ENCODE results near the gene GARIN3. TPM values are rescaled to one million over a fixed set of nuclear protein-coding genes. Genes with fewer than 3 reads are reported as not detected.

Gene GARIN3
- polyA plus RNA-seq, 1 of the 3 experiments (the other 2 are of a cell fraction), result not detected

GRCh38 chr5:157214415-157214814, 48.4 kb upstream of the GARIN3 start:
- TF ChIP-seq IRF3 (IDR thresholded peaks at IDR 0.05; ENCODE audit: low read depth, low read length) (no peak), ZBTB33 (IDR thresholded peaks at IDR 0.05; ENCODE audit: borderline replicate concordance, low read depth) (no peak)
- Histone ChIP-seq H3K9ac (no peak overlapping the region), H4K20me1 (ENCODE audit: insufficient read depth) (no peaks in the 10 kb centered on the region), H3K36me3 (replicated peaks in 1 of 2; ENCODE audit: control insufficient read depth in 1 of 2, insufficient read depth in 2 of 2, low read length in 1 of 2) (no peaks in the 10 kb centered on the region), H3K4me1 (ENCODE audit: control insufficient read depth in 1 of 2, insufficient read depth in 2 of 2, low read depth in 1 of 2, low read length in 1 of 2) (no peaks in the 10 kb centered on the region), H3K4me2 (no peak overlapping the region), H3K9me3 (no peaks in the 10 kb centered on the region), H3K27me3 (ENCODE audit: insufficient read depth) (no peaks in the 10 kb centered on the region), H3K27ac (ENCODE audit: low read depth in 2 of 2, low read length in 1 of 2) (no peak overlapping the region), H3K79me2 (ENCODE audit: insufficient read depth) (no peaks in the 10 kb centered on the region), H3K9me2 (no peaks in the 10 kb centered on the region), H3F3A (replicated peaks; ENCODE audit: insufficient read depth) (no peaks in the 10 kb centered on the region), H2AFZ (ENCODE audit: low read depth) (no peak overlapping the region), H3K4me3 (ENCODE audit: low read depth in 2 of 2, low read length in 1 of 2) (no peak overlapping the region)
- ChIA-PET CTCF (interaction anchor here (0.7 kb wide), 1 partner anchor 263 kb away, joined by 4 read pairs; no protein-coding TSS in a partner anchor), POLR2A (no interaction called here)
- no peak for DNase-seq

GRCh38 chr5:157213527-157214243, 47.6 kb upstream of the GARIN3 start:
- H3K9me3 ChIP-seq, result no peaks in the 10 kb centered on the region
- H3K4me2 ChIP-seq, result no peak overlapping the region
- 42% methylated on average over 7 of the region's 7 CpGs for WGBS (ENCODE audit: low lambda C conversion rate)

GRCh38 chr5:157212307-157212706, 46.2 kb upstream of the GARIN3 start:
- no peaks in the 10 kb centered on the region for H3K36me3 ChIP-seq (replicated peaks in 1 of 2; ENCODE audit: control insufficient read depth in 1 of 2, insufficient read depth in 2 of 2, low read length in 1 of 2)
- ChIA-PET POLR2A (no interaction called here), CTCF (no interaction called here)
- H4K20me1 ChIP-seq (ENCODE audit: insufficient read depth), result no peaks in the 10 kb centered on the region
- H3K9me3 ChIP-seq, result no peaks in the 10 kb centered on the region
- no peaks in the 10 kb centered on the region for H3K4me1 ChIP-seq (ENCODE audit: control insufficient read depth in 1 of 2, insufficient read depth in 2 of 2, low read depth in 1 of 2, low read length in 1 of 2)
- H3F3A ChIP-seq (replicated peaks; ENCODE audit: insufficient read depth), result no peaks in the 10 kb centered on the region
- no peak overlapping the region for H3K27ac ChIP-seq (ENCODE audit: low read depth in 2 of 2, low read length in 1 of 2)
- H3K27me3 ChIP-seq (ENCODE audit: insufficient read depth), result no peaks in the 10 kb centered on the region
- H3K9ac ChIP-seq, result no peak overlapping the region
- 47% methylated on average over 5 of the region's 5 CpGs for WGBS (ENCODE audit: low lambda C conversion rate)
- H3K4me2 ChIP-seq, result no peak overlapping the region
- no peaks in the 10 kb centered on the region for H3K79me2 ChIP-seq (ENCODE audit: insufficient read depth)
- H3K4me3 ChIP-seq (ENCODE audit: low read depth in 2 of 2, low read length in 1 of 2), result no peak overlapping the region
- H2AFZ ChIP-seq (ENCODE audit: low read depth), result no peak overlapping the region
- DNase-seq, result no peak
- H3K9me2 ChIP-seq, result no peaks in the 10 kb centered on the region
- TF ChIP-seq USF2 (IDR thresholded peaks at IDR 0.05; ENCODE audit: borderline replicate concordance, low read depth, low read length) (no peak), FOXM1 (IDR thresholded peaks at IDR 0.05; ENCODE audit: low read depth) (no peak), SMC3 (IDR thresholded peaks at IDR 0.05; ENCODE audit: low read depth, low read length) (no peak), RAD21 (IDR thresholded peaks at IDR 0.05; ENCODE audit: low read length) (no peak), MXI1 (IDR thresholded peaks at IDR 0.05; ENCODE audit: low read depth, low read length) (no peak), EZH2phosphoT487 (IDR thresholded peaks at IDR 0.05; ENCODE audit: borderline replicate concordance, low read depth) (no peak), FOXJ3 (CRISPR knock-in tag; IDR thresholded peaks at IDR 0.05) (no peak), FOSL2 (IDR thresholded peaks at IDR 0.05; ENCODE audit: borderline replicate concordance, low read depth) (no peak), CTCF (IDR thresholded peaks at IDR 0.05) (no peak)

More at GRCh38 chr5:157213527-157214243, 47.6 kb upstream of the GARIN3 start:
- H3K4me3 ChIP-seq (ENCODE audit: low read depth in 2 of 2, low read length in 1 of 2), result no peak overlapping the region
- TF ChIP-seq USF1 (IDR thresholded peaks at IDR 0.05; ENCODE audit: borderline replicate concordance, low read depth) (no peak), MEF2A (IDR thresholded peaks at IDR 0.05; ENCODE audit: borderline replicate concordance, low read depth) (no peak), TAF1 (IDR thresholded peaks at IDR 0.05; ENCODE audit: borderline replicate concordance, low read depth, low read length) (no peak)
- no peaks in the 10 kb centered on the region for H3K27me3 ChIP-seq (ENCODE audit: insufficient read depth)
- ChIA-PET CTCF (no interaction called here), POLR2A (no interaction called here)
- no peak overlapping the region for H3K9ac ChIP-seq
- H3F3A ChIP-seq (replicated peaks; ENCODE audit: insufficient read depth), result no peaks in the 10 kb centered on the region
- no peaks in the 10 kb centered on the region for H4K20me1 ChIP-seq (ENCODE audit: insufficient read depth)
- H3K27ac ChIP-seq (ENCODE audit: low read depth in 2 of 2, low read length in 1 of 2), result no peak overlapping the region
- H3K36me3 ChIP-seq (replicated peaks in 1 of 2; ENCODE audit: control insufficient read depth in 1 of 2, insufficient read depth in 2 of 2, low read length in 1 of 2), result no peaks in the 10 kb centered on the region
- no peak for DNase-seq
- H3K4me1 ChIP-seq (ENCODE audit: control insufficient read depth in 1 of 2, insufficient read depth in 2 of 2, low read depth in 1 of 2, low read length in 1 of 2), result no peaks in the 10 kb centered on the region
- no peak overlapping the region for H2AFZ ChIP-seq (ENCODE audit: low read depth)
- no peaks in the 10 kb centered on the region for H3K9me2 ChIP-seq
- H3K79me2 ChIP-seq (ENCODE audit: insufficient read depth), result no peaks in the 10 kb centered on the region
